HG03575 (cell line): ENCODE measurements around the gene TRIM54.
"Not testable (repeated sequence)": the region's sequence is repeated elsewhere in the genome, so short reads cannot be mapped to it uniquely, and the experiment has no call there.

Experiments
- ATAC-seq: cut with Tn5 transposase; IDR thresholded peaks from one replicate; pipeline ENCODE4 v1.9.1; 2021; ENCODE audit not compliant: unreplicated experiment, insufficient number of reproducible peaks, low FRiP score; ENCODE audit errors: extremely low read depth

TRIM54 gene

GRCh38 chr2:27306136-27306535, 23.9 kb downstream of the TRIM54 start:
- ATAC-seq = no peak

GRCh38 chr2:27306573-27307286, 24.5 kb downstream of the TRIM54 start:
- no peak for ATAC-seq

- no peak for ATAC-seq
Measured at GRCh38 chr2:27307287-27307544, 25.0 kb downstream of the TRIM54 start.

GRCh38 chr2:27307545-27308358, 25.5 kb downstream of the TRIM54 start:
- no peak for ATAC-seq

GRCh38 chr2:27308359-27308881, 26.2 kb downstream of the TRIM54 start, which contains the start of gene UCN:
UCN (minus strand) TSS chr2:27308445; CDS start chr2:27307895, 550 bp downstream.
- no peak for ATAC-seq

GRCh38 chr2:27309651-27310050, 27.4 kb downstream of the TRIM54 start:
- ATAC-seq = no peak

GRCh38 chr2:27312152-27312551, 29.9 kb downstream of the TRIM54 start:
- ATAC-seq = no peak

DNA sequence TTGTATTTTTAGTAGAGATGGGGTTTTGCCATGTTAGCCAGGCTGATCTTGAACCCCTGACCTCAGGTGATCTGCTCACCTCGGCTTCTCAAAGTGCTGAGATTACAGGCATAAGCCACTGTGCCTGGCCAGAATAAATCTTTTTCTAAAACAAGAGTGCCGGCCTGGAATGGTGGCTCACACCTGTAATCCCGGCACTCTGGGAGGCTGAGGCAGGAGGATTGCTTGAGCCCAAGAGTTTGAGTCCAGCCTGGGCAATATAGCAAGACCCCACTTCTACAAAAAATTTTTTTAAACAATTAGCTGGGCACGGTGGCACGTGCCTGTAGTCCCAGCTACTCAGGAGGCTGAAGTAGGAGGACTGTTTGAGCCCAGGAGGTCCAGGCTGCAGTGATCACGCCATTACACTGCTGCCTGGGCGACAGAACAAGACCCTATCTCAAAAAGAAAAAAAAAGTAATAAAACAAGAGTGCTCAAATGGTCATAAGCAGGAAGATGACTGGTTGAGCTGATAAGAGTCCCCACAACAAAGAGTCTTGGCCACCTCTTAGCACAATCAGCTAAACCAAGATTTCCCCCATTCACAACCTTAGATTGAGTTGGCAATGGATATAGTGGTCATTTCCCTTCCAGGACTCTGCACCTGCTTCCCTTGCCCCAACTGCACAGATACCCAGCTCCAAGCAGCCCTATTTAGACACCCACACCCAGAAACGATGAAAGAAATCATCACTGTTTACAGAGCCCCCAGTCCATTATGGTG, 31.8 kb downstream of the TRIM54 start:
- no peak for ATAC-seq

GRCh38 chr2:27314709-27315108, 32.5 kb downstream of the TRIM54 start:
- no peak for ATAC-seq

DNA sequence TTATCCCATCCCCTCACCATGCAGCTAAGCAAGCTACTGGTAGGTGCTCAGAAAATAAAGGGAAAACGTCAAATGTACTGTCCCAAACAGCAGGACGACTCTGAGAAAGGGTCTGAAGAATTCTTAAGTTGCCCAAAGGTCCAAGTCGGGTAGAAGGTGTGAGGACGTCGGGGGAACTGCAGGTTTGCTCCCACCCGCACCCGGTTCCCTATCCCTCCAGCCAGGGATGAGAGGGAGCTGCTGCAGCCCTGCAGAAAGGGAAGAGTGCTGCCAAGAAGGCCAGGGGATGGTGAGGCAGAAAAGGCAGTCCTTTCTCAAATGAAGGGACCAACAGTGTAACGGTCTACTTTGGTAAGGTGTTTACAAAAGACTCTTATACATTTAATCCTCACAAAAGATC, 32.9 kb downstream of the TRIM54 start:
- no peak for ATAC-seq

DNA sequence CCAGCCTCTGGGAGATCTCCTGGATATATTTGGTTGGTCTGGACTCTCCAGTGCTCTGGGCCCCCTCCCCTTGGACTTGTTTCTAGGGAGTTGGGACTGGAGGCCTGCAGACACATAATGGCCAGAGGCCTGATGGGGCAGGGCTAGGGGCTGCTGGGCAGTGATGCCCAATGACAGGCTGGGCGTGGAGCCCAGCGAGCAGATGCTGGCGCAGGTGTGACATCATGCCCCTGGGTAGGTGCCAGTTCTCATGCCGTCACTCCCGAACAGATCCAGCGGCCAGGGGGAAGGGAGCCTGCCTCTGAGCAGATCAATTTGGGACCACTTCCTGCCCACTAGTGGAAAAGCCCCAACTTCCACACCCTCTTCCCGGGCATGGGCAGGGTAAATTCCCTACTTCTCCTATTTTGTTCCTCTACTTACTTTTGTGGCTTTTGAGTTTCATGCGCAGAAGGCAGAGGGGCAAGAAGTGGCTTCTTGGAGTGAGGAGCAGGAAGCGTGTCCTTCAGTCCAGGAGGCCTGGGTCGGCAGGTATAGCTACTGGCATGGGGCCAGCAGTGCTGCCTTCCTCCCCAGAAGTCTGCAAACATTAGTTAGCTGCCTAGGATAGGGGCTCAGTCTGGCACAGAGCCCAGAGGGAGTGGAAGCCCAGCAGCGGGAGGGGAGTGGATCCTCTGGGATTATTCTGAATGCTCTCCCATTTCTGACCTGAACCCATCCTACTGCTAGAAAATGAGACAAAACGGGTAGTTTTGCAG, 34.6 kb downstream of the TRIM54 start:
- no peak for ATAC-seq

DNA sequence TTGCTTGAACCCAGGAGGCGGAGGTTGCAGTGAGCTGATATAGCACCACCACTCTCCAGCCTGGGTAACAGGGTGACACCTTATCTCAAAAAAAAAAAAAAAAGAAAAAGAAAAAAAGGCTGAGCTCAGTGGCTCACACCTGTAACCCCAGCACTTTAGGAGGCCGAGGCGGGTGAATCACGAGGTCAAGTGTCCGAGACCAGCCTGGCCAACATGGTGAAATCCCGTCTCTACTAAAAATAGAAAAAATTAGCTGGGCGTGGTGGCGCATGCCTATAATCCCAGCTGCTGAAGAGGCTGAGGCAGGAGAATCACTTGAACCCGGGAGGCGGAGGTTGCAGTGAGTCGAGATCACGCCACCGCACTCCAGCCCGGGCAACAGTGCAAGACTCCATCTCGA, 37.6 kb downstream of the TRIM54 start:
- ATAC-seq = not testable (repeated sequence)

- ATAC-seq = no peak
Measured at GRCh38 chr2:27320958-27321543, 38.8 kb downstream of the TRIM54 start.

- no peak for ATAC-seq
Measured at GRCh38 chr2:27322301-27322765, 40.1 kb downstream of the TRIM54 start.

DNA sequence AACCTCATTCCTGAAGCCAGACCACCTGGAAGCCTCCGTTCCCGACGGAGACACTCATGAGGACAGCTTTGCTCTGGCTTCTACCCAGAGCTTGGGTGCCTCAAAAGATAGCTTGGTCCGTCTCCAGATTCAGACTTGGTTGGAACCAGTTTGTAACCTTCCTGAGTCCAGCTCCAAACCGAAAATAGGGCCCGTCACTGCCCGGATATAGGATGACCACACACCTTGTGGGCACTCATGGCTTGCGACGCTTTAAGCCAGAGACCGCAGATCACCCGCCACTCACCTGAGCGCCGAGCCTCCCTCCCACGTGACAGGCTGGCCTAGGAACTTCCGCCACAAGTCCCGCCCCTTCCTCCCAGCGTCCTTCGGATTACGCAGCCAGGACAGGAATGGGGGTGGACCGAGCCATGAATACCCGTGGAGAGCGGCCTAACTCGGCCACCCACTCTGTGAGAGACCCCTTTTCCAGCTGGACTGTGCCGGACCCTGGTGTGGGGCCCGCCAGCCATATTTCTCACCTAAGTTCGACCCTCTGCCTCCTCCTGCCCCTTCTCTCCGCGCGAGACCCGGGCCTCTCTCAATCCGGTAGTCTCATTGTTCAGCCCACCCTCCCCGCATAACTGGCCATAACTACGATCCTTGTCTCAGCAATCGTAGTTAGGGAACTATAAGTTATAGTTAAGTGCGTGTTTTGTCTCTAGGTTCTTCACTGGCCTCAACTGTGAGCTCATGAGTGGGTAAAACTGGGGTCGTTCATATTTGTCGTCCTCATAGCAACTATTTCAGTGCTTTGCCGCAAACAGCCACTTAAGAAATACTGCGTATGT, 40.8 kb downstream of the TRIM54 start, which contains the start of gene MPV17:
TSS of gene MPV17 (minus strand) at position 332 of the 830 bp plus-strand sequence. CDS start 580 bp downstream, outside the sequence.
- ATAC-seq = no peak

DNA sequence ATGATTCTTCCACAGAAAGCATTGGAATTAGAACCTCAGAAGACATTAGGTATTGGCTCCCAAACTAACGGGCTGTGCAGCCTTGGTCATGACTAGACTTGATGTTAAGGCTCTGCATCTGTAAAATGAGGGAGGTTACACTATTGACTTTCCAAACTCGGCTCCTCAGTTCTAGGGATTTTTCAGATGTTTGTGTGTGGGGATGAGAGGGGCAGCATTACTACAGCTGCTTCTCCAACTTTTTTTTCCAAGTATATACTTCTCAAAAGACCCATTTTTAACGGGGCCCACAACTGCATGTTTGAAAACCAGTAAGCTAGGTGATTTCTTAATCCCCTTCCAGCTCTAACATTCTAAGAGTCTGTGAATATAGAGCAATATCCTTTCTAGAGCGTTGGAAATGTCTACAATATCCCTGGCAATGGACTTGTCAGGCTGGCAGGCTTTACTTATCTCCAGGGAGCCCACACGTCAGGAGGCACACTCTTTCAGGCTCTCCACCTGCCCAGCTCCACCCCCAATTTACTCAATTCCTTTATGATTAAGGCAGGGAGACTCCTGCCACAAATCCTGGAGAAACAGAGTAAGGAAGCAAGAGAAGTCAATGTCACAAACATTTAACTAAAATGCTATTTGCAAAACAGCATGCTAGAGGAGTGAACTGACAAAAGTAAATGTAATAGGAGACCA, 41.5 kb downstream of the TRIM54 start:
- ATAC-seq = no peak

DNA sequence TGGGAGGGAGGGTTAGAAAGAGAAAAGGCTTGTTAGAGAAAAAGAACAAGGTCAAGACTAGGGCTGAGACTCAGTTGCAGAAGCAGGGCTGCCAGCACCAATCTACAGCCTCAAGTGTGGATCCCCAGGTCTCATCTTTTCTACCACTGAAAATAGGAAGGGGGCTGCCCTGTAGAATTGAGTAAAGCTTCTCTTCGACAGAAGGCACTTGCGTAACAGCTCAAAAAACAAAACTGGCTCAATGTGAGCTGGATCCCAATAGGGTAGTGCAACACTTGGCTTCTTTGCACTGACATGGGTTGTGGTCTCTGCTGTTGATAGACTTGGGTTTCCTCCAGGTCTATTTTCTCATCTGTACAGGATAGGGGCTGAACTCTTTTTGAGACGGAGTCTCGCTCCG, 42.5 kb downstream of the TRIM54 start:
- no peak for ATAC-seq
